IMR-90 (cell line): ENCODE results near the gene OR51G1. TPM values are rescaled to one million over a fixed set of nuclear protein-coding genes. Genes with fewer than 3 reads are reported as not detected.

Source experiments
- ATAC-seq: fragments of 200-7000 bp; cut with Tn5 transposase; 2 replicates; pipeline ENCODE4 v1.9.1; 2020; ENCODE audit warnings: low read depth, mild to moderate bottlenecking, moderate library complexity
- BruUV-seq: library from RNA; stranded (reverse); fragments of 400-500 nt; replicated peaks from 2 replicates; lab custom pipeline; 2021; lab: Mats Ljungman, UMichigan
- CTCF ChIA-PET: fragments of 300-600 bp; formaldehyde crosslinking; extraction: SDS; loops from one replicate; lab custom pipeline; 2021; ENCODE audit warnings: antibody characterized with exemption; lab: Yijun Ruan, JAX
- POLR2A ChIA-PET: fragments of 300-600 bp; sonication (Branson Sonifier 250); formaldehyde crosslinking; loops from one replicate; lab custom pipeline; 2022; ENCODE audit warnings: antibody characterized with exemption; ENCODE audit not compliant: unreplicated experiment; lab: Charles Lee
- DNase-seq: peaks from one replicate; pipeline ENCODE4 v3.0.0; 2013
- H2AFZ ChIP-seq: replicated peaks from 2 replicates; pipeline ENCODE3; 2013; ENCODE audit warnings: low read length, mild to moderate bottlenecking; ENCODE audit not compliant: poor library complexity
- H2AK5ac ChIP-seq: 2 replicates; pipeline ENCODE4 v1.6.1; 2013; ENCODE audit warnings: low read depth, low read length, inconsistent platforms
- H2AK9ac ChIP-seq: replicated peaks from 2 replicates; pipeline ENCODE3; 2013; ENCODE audit warnings: mild to moderate bottlenecking, low read depth, low read length, moderate library complexity; ENCODE audit not compliant: poor library complexity
- H2BK120ac ChIP-seq: 2 replicates; pipeline ENCODE4 v1.6.1; 2013; ENCODE audit warnings: low read depth, low read length, inconsistent platforms
- H2BK15ac ChIP-seq: 3 replicates; pipeline ENCODE4 v1.6.1; 2013; ENCODE audit warnings: low read depth, low read length, inconsistent platforms
- H2BK20ac ChIP-seq: 2 replicates; pipeline ENCODE4 v1.6.1; 2013; ENCODE audit warnings: low read depth, mild to moderate bottlenecking, inconsistent platforms, low read length, moderate library complexity
- H2BK5ac ChIP-seq: 2 replicates; pipeline ENCODE4 v1.6.1; 2013; ENCODE audit warnings: mild to moderate bottlenecking, low read depth, low read length, inconsistent platforms; ENCODE audit not compliant: poor library complexity, severe bottlenecking
- H3K14ac ChIP-seq: replicated peaks from 2 replicates; pipeline ENCODE4 v1.6.1; 2013; ENCODE audit warnings: low read depth, low read length, inconsistent platforms
- H3K18ac ChIP-seq: 2 replicates; pipeline ENCODE4 v1.6.1; 2013; ENCODE audit warnings: low read depth, low read length, control low read depth
- H3K23ac ChIP-seq: 2 replicates; pipeline ENCODE4 v1.6.1; 2013; ENCODE audit warnings: low read depth, low read length, inconsistent platforms
- H3K27ac ChIP-seq: 2 replicates; pipeline ENCODE4 v1.5.1; 2013; ENCODE audit warnings: mild to moderate bottlenecking, control low read depth, low read length; ENCODE audit not compliant: insufficient read depth
- H3K27me3 ChIP-seq: 2 replicates; pipeline ENCODE4 v1.6.1; 2013; ENCODE audit warnings: low read length; ENCODE audit not compliant: control insufficient read depth, insufficient read depth
- H3K36me3 ChIP-seq: 2 replicates; pipeline ENCODE4 v1.6.1; 2013; ENCODE audit warnings: low read length, mixed read lengths; ENCODE audit not compliant: control insufficient read depth, insufficient read depth
- H3K4ac ChIP-seq: 2 replicates; pipeline ENCODE4 v1.6.1; 2013; ENCODE audit warnings: low read depth, low read length, inconsistent platforms
- H3K4me1 ChIP-seq: 2 replicates; pipeline ENCODE4 v1.6.1; 2013; ENCODE audit warnings: low read length, mixed read lengths; ENCODE audit not compliant: control insufficient read depth, insufficient read depth
- H3K4me2 ChIP-seq: 2 replicates; pipeline ENCODE4 v1.6.1; 2013; ENCODE audit warnings: low read depth, mild to moderate bottlenecking, control low read depth, low read length, moderate library complexity
- H3K4me3 ChIP-seq: 2 replicates; pipeline ENCODE4 v1.5.1; 2013; ENCODE audit warnings: low read depth, mild to moderate bottlenecking, control low read depth, low read length, moderate library complexity; ENCODE audit not compliant: insufficient read depth
- H3K56ac ChIP-seq: 2 replicates; pipeline ENCODE4 v1.6.1; 2013; ENCODE audit warnings: low read length, inconsistent platforms; ENCODE audit not compliant: insufficient read depth; ENCODE audit errors: extremely low read depth
- H3K79me1 ChIP-seq, 2 experiments: 2 replicates each; pipeline ENCODE4 v1.6.1; 2013; ENCODE audit warnings: low read length in 2 of 2, inconsistent platforms in 1 of 2, low read depth in 1 of 2
- H3K9ac ChIP-seq: 2 replicates; pipeline ENCODE4 v1.6.1; 2013; ENCODE audit warnings: low read depth, low read length, control low read depth
- H3K9me1 ChIP-seq: 2 replicates; pipeline ENCODE4 v1.6.1; 2013; ENCODE audit warnings: low read length, inconsistent platforms; ENCODE audit not compliant: insufficient read depth
- H3K9me3 ChIP-seq: 2 replicates; pipeline ENCODE4 v1.6.1; 2013; ENCODE audit warnings: low read length; ENCODE audit not compliant: control insufficient read depth, insufficient read depth
- H4K20me1 ChIP-seq: 2 replicates; pipeline ENCODE4 v1.6.1; 2013; ENCODE audit warnings: low read length, inconsistent platforms; ENCODE audit not compliant: insufficient read depth
- H4K5ac ChIP-seq: 2 replicates; pipeline ENCODE4 v1.6.1; 2013; ENCODE audit warnings: mild to moderate bottlenecking, low read depth, low read length, control low read depth
- H4K8ac ChIP-seq, 2 experiments: 2 replicates each; pipeline ENCODE4 v1.6.1; 2013; ENCODE audit warnings: low read depth in 2 of 2, low read length in 2 of 2, control low read depth in 1 of 2, inconsistent platforms in 1 of 2
- H4K91ac ChIP-seq: 2 replicates; pipeline ENCODE4 v1.6.1; 2013; ENCODE audit warnings: low read depth, low read length, inconsistent platforms; ENCODE audit not compliant: insufficient read depth
- BHLHE40 ChIP-seq: fragments of 150-350 bp; IDR thresholded peaks from 2 replicates; pipeline ENCODE4 v1.6.1; 2016; ENCODE audit warnings: mild to moderate bottlenecking, low read depth, low read length
- CEBPB ChIP-seq: IDR thresholded peaks from 2 replicates; pipeline ENCODE4 v1.6.1; 2012; ENCODE audit warnings: low read depth, low read length, improper control_type of control experiment
- CHD1 ChIP-seq: IDR thresholded peaks from 2 replicates; pipeline ENCODE4 v1.6.1; 2012; ENCODE audit warnings: low read depth, low read length, improper control_type of control experiment
- FOS ChIP-seq: fragments of 150-350 bp; IDR thresholded peaks from 2 replicates; pipeline ENCODE4 v1.6.1; 2016; ENCODE audit warnings: low read depth, low read length
- MAFK ChIP-seq: IDR thresholded peaks from 2 replicates; pipeline ENCODE4 v1.6.1; 2012; ENCODE audit warnings: low read depth, low read length, improper control_type of control experiment
- MAZ ChIP-seq: IDR thresholded peaks from 2 replicates; pipeline ENCODE4 v1.6.1; 2012; ENCODE audit warnings: low read depth, mild to moderate bottlenecking, low read length, improper control_type of control experiment, moderate library complexity, borderline replicate concordance
- MXI1 ChIP-seq: IDR thresholded peaks from 2 replicates; pipeline ENCODE4 v1.6.1; 2012; ENCODE audit warnings: low read depth, mild to moderate bottlenecking, low read length, moderate library complexity, borderline replicate concordance
- NFE2L2 ChIP-seq: fragments of 150-350 bp; IDR thresholded peaks from 2 replicates; pipeline ENCODE4 v1.6.1; 2016; ENCODE audit warnings: low read depth, mild to moderate bottlenecking, low read length
- POLR2A ChIP-seq: IDR thresholded peaks from 2 replicates; pipeline ENCODE4 v1.6.1; 2012; ENCODE audit warnings: mild to moderate bottlenecking, low read depth, low read length
- RAD21 ChIP-seq: IDR thresholded peaks from 2 replicates; pipeline ENCODE4 v1.6.1; 2012; ENCODE audit warnings: low read length, improper control_type of control experiment
- RCOR1 ChIP-seq: IDR thresholded peaks from 2 replicates; pipeline ENCODE4 v1.6.1; 2012; ENCODE audit warnings: mild to moderate bottlenecking, low read length, improper control_type of control experiment; ENCODE audit not compliant: insufficient replicate concordance
- RFX5 ChIP-seq: IDR thresholded peaks from 2 replicates; pipeline ENCODE4 v1.8.0; 2012; ENCODE audit warnings: low read depth, mild to moderate bottlenecking, low read length, moderate library complexity
- SMC3 ChIP-seq: fragments of 150-350 bp; IDR thresholded peaks from 2 replicates; pipeline ENCODE4 v1.6.1; 2016; ENCODE audit warnings: low read depth, mild to moderate bottlenecking, antibody characterized with exemption, low read length, moderate library complexity
- WGBS, 2 experiments: methylation state at CpG; one replicate each; pipeline versions ENCODE4 v1.1.5 to v1.1.7; 2013; ENCODE audit warnings: missing lambda C conversion rate in 2 of 2; ENCODE audit not compliant: insufficient read length in 1 of 2; ENCODE audit errors: extremely low coverage in 2 of 2; 5-methylcytosine and 5-hydroxymethylcytosine counted together
- dilution Hi-C: fragments of 300-500 bp; cut with HindIII; formaldehyde crosslinking; loops from one replicate; pipeline ENCODE4 v1.14.3; 2018; ENCODE audit warnings: low sequenced_read_pairs; ENCODE audit not compliant: unreplicated experiment
- in situ Hi-C: fragments of 300-500 bp; cut with MboI; formaldehyde crosslinking; loops from 3 replicates; pipeline ENCODE4 v1.14.3; 2019; ENCODE audit warnings: low sequenced_read_pairs, inconsistent platforms, mixed read lengths
- intact Hi-C: fragments of 100-400 bp; cut with micrococcal nuclease; formaldehyde crosslinking; loops from 2 replicates; pipeline ENCODE4 v1.10.0; 2022
- polyA plus RNA-seq, 3 experiments: library from polyadenylated mRNA; depleted of rRNA; stranded (reverse); fragments of >200 nt; gene quantifications; 2 replicates each; pipeline ENCODE4 v1.2.3, GENCODE V29; 2012; ENCODE audit warnings: low replicate concordance in 1 of 3
- total RNA-seq: library from RNA; depleted of rRNA; stranded (reverse); fragments of >200 nt; gene quantifications from 2 replicates; pipeline ENCODE4 v1.2.3, GENCODE V29; 2012
- TF ChIP-seq, protein P1 (sequence below): fragments of 150-350 bp; IDR thresholded peaks from 2 replicates; pipeline ENCODE4 v1.6.1; 2017; ENCODE audit warnings: mild to moderate bottlenecking, antibody characterized with exemption, low read length, low read depth
- TF ChIP-seq, protein P2 (sequence below): conservative IDR thresholded peaks from 2 replicates; pipeline ENCODE4 v1.5.1; 2012; ENCODE audit warnings: mild to moderate bottlenecking, low read depth, low read length, improper control_type of control experiment
- TF ChIP-seq, protein P3 (sequence below): fragments of 150-350 bp; IDR thresholded peaks from 2 replicates; pipeline ENCODE4 v1.6.1; 2016; ENCODE audit warnings: low read depth, mild to moderate bottlenecking, low read length, moderate library complexity, borderline replicate concordance

The OR51G1 gene
- total and polyA plus RNA-seq, 2 of the 4 experiments (the other 2 are of a cell fraction), result not detected

DNA sequence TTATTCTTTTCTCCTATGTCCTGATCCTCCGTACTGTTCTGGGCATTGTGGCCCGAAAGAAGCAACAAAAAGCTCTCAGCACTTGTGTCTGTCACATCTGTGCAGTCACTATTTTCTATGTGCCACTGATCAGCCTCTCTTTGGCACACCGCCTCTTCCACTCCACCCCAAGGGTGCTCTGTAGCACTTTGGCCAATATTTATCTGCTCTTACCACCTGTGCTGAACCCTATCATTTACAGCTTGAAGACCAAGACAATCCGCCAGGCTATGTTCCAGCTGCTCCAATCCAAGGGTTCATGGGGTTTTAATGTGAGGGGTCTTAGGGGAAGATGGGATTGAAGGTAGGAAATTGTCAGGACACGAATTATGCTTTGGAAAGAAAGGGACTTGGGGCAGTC is 41.6 kb downstream of the OR51G1 start:
- Histone ChIP-seq H3K4me1 (peaks cover 2% of the 10 kb centered on the region; the same call in 1 of the 2 replicates), H3K4ac (no peak overlapping the region; the same call in 1 of the 2 replicates), H2BK5ac (no peak overlapping the region), H3K14ac (no peak overlapping the region), H3K27ac (no peak overlapping the region), H4K20me1 (no peaks in the 10 kb centered on the region), H3K56ac (no peak overlapping the region), H2BK20ac (no peak overlapping the region), H3K23ac (no peak overlapping the region), H2BK120ac (no peak overlapping the region), H4K8ac (no peak overlapping the region), H3K4me3 (no peak overlapping the region), H2AK5ac (no peak overlapping the region), H3K36me3 (no peaks in the 10 kb centered on the region), H4K5ac (no peak overlapping the region), H3K18ac (no peak overlapping the region), H4K91ac (no peak overlapping the region; the same call in 1 of the 2 replicates), H3K9ac (no peak overlapping the region), H3K27me3 (no peaks in the 10 kb centered on the region), H2BK15ac (no peak overlapping the region), H2AK9ac (no peak overlapping the region), H2AFZ (no peak overlapping the region), H3K9me3 (no peaks in the 10 kb centered on the region), H3K4me2 (no peak overlapping the region), H3K9me1 (peaks cover 5% of the 10 kb centered on the region), H3K79me1 (no peaks in the 10 kb centered on the region)
- dilution Hi-C loops, result no loop called here
- no TSS peak for BruUV-seq
- in situ Hi-C loops, result no loop called here
- 92% methylated on average over 2 of the region's 5 CpGs; no CpG with 5 or more reads in 1 of the 2 experiments for WGBS, 2 experiments
- TF ChIP-seq NFE2L2, result no peak
- TF ChIP-seq MAZ, result no peak
- no peak for TF ChIP-seq MXI1
- TF ChIP-seq BHLHE40, result no peak
- no peak for TF ChIP-seq MAFK
- TF ChIP-seq FOS, result no peak
- no peak for TF ChIP-seq CHD1
- no peak for TF ChIP-seq RFX5
- TF ChIP-seq, protein P1, sequence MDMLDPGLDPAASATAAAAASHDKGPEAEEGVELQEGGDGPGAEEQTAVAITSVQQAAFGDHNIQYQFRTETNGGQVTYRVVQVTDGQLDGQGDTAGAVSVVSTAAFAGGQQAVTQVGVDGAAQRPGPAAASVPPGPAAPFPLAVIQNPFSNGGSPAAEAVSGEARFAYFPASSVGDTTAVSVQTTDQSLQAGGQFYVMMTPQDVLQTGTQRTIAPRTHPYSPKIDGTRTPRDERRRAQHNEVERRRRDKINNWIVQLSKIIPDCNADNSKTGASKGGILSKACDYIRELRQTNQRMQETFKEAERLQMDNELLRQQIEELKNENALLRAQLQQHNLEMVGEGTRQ, result no peak
- no peak for TF ChIP-seq SMC3
- no peak for TF ChIP-seq RAD21
- TF ChIP-seq POLR2A, result no peak
- TF ChIP-seq, protein P2, sequence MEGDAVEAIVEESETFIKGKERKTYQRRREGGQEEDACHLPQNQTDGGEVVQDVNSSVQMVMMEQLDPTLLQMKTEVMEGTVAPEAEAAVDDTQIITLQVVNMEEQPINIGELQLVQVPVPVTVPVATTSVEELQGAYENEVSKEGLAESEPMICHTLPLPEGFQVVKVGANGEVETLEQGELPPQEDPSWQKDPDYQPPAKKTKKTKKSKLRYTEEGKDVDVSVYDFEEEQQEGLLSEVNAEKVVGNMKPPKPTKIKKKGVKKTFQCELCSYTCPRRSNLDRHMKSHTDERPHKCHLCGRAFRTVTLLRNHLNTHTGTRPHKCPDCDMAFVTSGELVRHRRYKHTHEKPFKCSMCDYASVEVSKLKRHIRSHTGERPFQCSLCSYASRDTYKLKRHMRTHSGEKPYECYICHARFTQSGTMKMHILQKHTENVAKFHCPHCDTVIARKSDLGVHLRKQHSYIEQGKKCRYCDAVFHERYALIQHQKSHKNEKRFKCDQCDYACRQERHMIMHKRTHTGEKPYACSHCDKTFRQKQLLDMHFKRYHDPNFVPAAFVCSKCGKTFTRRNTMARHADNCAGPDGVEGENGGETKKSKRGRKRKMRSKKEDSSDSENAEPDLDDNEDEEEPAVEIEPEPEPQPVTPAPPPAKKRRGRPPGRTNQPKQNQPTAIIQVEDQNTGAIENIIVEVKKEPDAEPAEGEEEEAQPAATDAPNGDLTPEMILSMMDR, result no peak
- TF ChIP-seq RCOR1, result no peak
- TF ChIP-seq, protein P3, sequence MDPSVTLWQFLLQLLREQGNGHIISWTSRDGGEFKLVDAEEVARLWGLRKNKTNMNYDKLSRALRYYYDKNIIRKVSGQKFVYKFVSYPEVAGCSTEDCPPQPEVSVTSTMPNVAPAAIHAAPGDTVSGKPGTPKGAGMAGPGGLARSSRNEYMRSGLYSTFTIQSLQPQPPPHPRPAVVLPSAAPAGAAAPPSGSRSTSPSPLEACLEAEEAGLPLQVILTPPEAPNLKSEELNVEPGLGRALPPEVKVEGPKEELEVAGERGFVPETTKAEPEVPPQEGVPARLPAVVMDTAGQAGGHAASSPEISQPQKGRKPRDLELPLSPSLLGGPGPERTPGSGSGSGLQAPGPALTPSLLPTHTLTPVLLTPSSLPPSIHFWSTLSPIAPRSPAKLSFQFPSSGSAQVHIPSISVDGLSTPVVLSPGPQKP, result no peak
- TF ChIP-seq CEBPB, result no peak
- intact Hi-C loops, result no loop called here
- POLR2A ChIA-PET, result no interaction called here
- DNase-seq (no peak), ATAC-seq (no peak)
- CTCF ChIA-PET, result no interaction called here
